PFSK-1 (cell line): ENCODE measurements around the gene MAPK14.

Source experiments
- POLR2AphosphoS5 ChIP-seq: IDR thresholded peaks from 2 replicates; pipeline ENCODE4 v1.6.1; 2012; ENCODE audit warnings: low read depth, mild to moderate bottlenecking, control low read depth, low read length, moderate library complexity
- SIN3A ChIP-seq: IDR thresholded peaks from 2 replicates; pipeline ENCODE4 v1.6.1; 2012; ENCODE audit warnings: mild to moderate bottlenecking, low read length, moderate library complexity, borderline replicate concordance; ENCODE audit not compliant: insufficient read depth
- TAF1 ChIP-seq: IDR thresholded peaks from 2 replicates; pipeline ENCODE4 v1.6.1; 2012; ENCODE audit warnings: low read length, control low read depth, borderline replicate concordance; ENCODE audit not compliant: insufficient read depth
- TF ChIP-seq, protein P1 (sequence below), 2 experiments: IDR thresholded peaks; 2 replicates each; pipeline versions ENCODE4 v1.6.1 to v1.8.0; 2011 to 2012; ENCODE audit warnings: low read depth in 2 of 2, low read length in 2 of 2, control low read depth in 1 of 2, inconsistent platforms in 1 of 2, mild to moderate bottlenecking in 1 of 2, moderate library complexity in 1 of 2; ENCODE audit not compliant: insufficient read depth in 1 of 2

DNA sequence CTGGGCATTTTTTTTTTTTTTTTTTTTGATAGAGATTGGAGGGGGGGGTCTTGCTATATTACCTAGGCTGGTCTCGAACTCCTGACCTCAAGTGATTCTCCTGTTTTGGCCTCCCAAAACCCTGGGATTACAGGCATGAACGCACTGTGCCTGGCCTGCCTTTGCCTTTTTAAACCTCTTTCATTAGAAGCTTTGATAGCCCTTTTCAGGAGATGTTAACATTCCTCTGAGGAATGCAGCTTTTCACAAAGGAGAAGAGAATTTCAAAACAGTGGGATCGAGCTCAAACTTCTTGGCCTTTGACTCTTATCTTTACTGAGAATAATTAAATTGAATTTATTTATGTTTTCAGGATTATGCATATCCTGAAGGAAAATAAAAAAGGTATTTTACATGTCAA lies 34.5 kb upstream of the MAPK14 start:
- TF ChIP-seq TAF1 (no peak), POLR2AphosphoS5 (no peak), SIN3A (no peak)
- TF ChIP-seq, protein P1, sequence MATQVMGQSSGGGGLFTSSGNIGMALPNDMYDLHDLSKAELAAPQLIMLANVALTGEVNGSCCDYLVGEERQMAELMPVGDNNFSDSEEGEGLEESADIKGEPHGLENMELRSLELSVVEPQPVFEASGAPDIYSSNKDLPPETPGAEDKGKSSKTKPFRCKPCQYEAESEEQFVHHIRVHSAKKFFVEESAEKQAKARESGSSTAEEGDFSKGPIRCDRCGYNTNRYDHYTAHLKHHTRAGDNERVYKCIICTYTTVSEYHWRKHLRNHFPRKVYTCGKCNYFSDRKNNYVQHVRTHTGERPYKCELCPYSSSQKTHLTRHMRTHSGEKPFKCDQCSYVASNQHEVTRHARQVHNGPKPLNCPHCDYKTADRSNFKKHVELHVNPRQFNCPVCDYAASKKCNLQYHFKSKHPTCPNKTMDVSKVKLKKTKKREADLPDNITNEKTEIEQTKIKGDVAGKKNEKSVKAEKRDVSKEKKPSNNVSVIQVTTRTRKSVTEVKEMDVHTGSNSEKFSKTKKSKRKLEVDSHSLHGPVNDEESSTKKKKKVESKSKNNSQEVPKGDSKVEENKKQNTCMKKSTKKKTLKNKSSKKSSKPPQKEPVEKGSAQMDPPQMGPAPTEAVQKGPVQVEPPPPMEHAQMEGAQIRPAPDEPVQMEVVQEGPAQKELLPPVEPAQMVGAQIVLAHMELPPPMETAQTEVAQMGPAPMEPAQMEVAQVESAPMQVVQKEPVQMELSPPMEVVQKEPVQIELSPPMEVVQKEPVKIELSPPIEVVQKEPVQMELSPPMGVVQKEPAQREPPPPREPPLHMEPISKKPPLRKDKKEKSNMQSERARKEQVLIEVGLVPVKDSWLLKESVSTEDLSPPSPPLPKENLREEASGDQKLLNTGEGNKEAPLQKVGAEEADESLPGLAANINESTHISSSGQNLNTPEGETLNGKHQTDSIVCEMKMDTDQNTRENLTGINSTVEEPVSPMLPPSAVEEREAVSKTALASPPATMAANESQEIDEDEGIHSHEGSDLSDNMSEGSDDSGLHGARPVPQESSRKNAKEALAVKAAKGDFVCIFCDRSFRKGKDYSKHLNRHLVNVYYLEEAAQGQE (IDR thresholded peaks at IDR 0.05; ENCODE audit: insufficient read depth in 1 of 2, low read depth in 2 of 2, low read length in 2 of 2) = no peak
